IPS-15b (cell line): ENCODE data around the gene LRIG2.

Experiments
- H3K27me3 ChIP-seq: one replicate; pipeline ENCODE4 v1.6.1; 2013; ENCODE audit warnings: low read length; ENCODE audit not compliant: control insufficient read depth, insufficient read depth
- H3K36me3 ChIP-seq: one replicate; pipeline ENCODE4 v1.6.1; 2013; ENCODE audit warnings: low read length; ENCODE audit not compliant: control insufficient read depth, insufficient read depth
- H3K4me1 ChIP-seq: one replicate; pipeline ENCODE4 v1.6.1; 2013; ENCODE audit warnings: mild to moderate bottlenecking, low read length; ENCODE audit not compliant: control insufficient read depth, insufficient read depth
- H3K4me3 ChIP-seq: one replicate; pipeline ENCODE4 v1.5.1; 2013; ENCODE audit warnings: low read depth, low read length
- H3K9ac ChIP-seq: one replicate; pipeline ENCODE4 v1.6.1; 2013; ENCODE audit warnings: low read depth, mild to moderate bottlenecking, low read length
- H3K9me3 ChIP-seq: one replicate; pipeline ENCODE4 v1.6.1; 2013; ENCODE audit warnings: mild to moderate bottlenecking, low read length; ENCODE audit not compliant: control insufficient read depth, insufficient read depth

The LRIG2 gene

GRCh38 chr1:113106910-113107309 is 33.9 kb downstream of the LRIG2 start:
- Histone ChIP-seq H3K27me3 (no peaks in the 10 kb centered on the region), H3K36me3 (peaks cover 45% of the 10 kb centered on the region), H3K4me1 (no peaks in the 10 kb centered on the region), H3K9ac (no peak overlapping the region), H3K9me3 (no peaks in the 10 kb centered on the region), H3K4me3 (no peak overlapping the region)

- Histone ChIP-seq H3K27me3 (no peaks in the 10 kb centered on the region), H3K36me3 (peaks cover 41% of the 10 kb centered on the region), H3K9ac (no peak overlapping the region), H3K4me1 (no peaks in the 10 kb centered on the region), H3K9me3 (no peaks in the 10 kb centered on the region), H3K4me3 (no peak overlapping the region)
These were observed 37.0 kb downstream of the LRIG2 start for GRCh38 chr1:113109908-113110554.

GRCh38 chr1:113118266-113118665 is 45.3 kb downstream of the LRIG2 start:
- Histone ChIP-seq H3K9me3 (no peaks in the 10 kb centered on the region), H3K4me3 (no peak overlapping the region), H3K9ac (no peak overlapping the region), H3K36me3 (peaks cover 50% of the 10 kb centered on the region), H3K4me1 (no peaks in the 10 kb centered on the region), H3K27me3 (no peaks in the 10 kb centered on the region)

- Histone ChIP-seq H3K9ac (no peak overlapping the region), H3K9me3 (no peaks in the 10 kb centered on the region), H3K4me1 (no peaks in the 10 kb centered on the region), H3K36me3 (peaks cover 36% of the 10 kb centered on the region), H3K27me3 (no peaks in the 10 kb centered on the region), H3K4me3 (no peak overlapping the region)
These were observed 50.7 kb downstream of the LRIG2 start for GRCh38 chr1:113123737-113124136.

DNA sequence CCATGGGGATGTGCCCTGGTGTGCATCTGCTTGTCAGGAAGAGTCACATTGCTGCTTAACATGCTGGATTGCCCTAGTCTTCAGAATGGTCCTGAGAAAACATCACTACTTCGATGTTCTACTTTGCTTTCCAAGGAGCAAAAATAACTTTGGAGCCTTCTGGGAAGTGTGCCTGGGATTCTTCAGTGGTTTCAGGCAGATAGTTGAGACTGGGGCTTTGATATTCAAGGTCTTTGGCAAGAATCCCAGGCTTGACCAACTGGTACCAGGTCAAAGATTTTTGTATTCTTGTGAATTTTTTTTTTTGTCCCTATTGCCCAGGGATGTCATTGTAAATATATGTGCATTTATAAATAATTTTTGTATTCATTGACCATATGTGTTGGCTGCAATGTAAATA is 51.4 kb downstream of the LRIG2 start:
- no peaks in the 10 kb centered on the region for H3K9me3 ChIP-seq
- H3K36me3 ChIP-seq: peaks cover 30% of the 10 kb centered on the region
- no peak overlapping the region for H3K9ac ChIP-seq
- H3K4me1 ChIP-seq: peaks cover 1% of the 10 kb centered on the region
- H3K27me3 ChIP-seq: no peaks in the 10 kb centered on the region
- H3K4me3 ChIP-seq: no peak overlapping the region

GRCh38 chr1:113125517-113125916 is 52.5 kb downstream of the LRIG2 start:
- Histone ChIP-seq H3K27me3 (no peaks in the 10 kb centered on the region), H3K4me3 (no peak overlapping the region), H3K4me1 (peaks cover 6% of the 10 kb centered on the region), H3K36me3 (peaks cover 23% of the 10 kb centered on the region), H3K9ac (no peak overlapping the region), H3K9me3 (no peaks in the 10 kb centered on the region)

DNA sequence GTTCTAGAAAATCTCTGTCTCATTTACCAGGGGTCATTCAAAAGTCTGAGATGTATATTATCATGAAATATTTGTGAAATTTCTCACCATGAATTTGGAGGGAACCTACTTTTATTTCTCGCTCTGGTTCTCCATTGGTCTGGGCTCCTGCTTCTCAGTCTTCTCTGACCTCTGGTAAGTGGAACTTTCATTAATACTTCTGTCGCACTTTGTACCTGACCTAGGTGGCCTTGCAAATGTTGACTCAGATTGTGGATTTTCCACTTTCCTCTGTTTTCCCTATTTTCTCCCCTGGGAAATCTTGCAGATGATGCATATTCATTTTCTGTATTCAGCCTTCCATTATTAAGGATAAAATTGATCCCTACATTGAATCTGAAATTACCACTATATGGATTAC is 53.2 kb downstream of the LRIG2 start:
- H3K9me3 ChIP-seq: no peaks in the 10 kb centered on the region
- H3K27me3 ChIP-seq: no peaks in the 10 kb centered on the region
- H3K4me1 ChIP-seq: peaks cover 6% of the 10 kb centered on the region
- H3K36me3 ChIP-seq: peaks cover 17% of the 10 kb centered on the region
- no peak overlapping the region for H3K4me3 ChIP-seq
- no peak overlapping the region for H3K9ac ChIP-seq

- H3K4me1 ChIP-seq: peaks cover 6% of the 10 kb centered on the region
- no peaks in the 10 kb centered on the region for H3K27me3 ChIP-seq
- no peak overlapping the region for H3K4me3 ChIP-seq
- no peak overlapping the region for H3K9ac ChIP-seq
- H3K36me3 ChIP-seq: peaks cover 16% of the 10 kb centered on the region
- H3K9me3 ChIP-seq: no peaks in the 10 kb centered on the region
These were observed 55.1 kb downstream of the LRIG2 start for GRCh38 chr1:113128116-113128515.

GRCh38 chr1:113129529-113130185 is 56.7 kb downstream of the LRIG2 start:
- Histone ChIP-seq H3K4me1 (peaks cover 6% of the 10 kb centered on the region), H3K4me3 (no peak overlapping the region), H3K36me3 (peaks cover 5% of the 10 kb centered on the region), H3K27me3 (no peaks in the 10 kb centered on the region), H3K9me3 (no peaks in the 10 kb centered on the region), H3K9ac (no peak overlapping the region)

GRCh38 chr1:113133038-113133437 is 60.0 kb downstream of the LRIG2 start:
- Histone ChIP-seq H3K9me3 (no peaks in the 10 kb centered on the region), H3K4me3 (no peak overlapping the region), H3K36me3 (no peaks in the 10 kb centered on the region), H3K9ac (no peak overlapping the region), H3K4me1 (peaks cover 6% of the 10 kb centered on the region), H3K27me3 (no peaks in the 10 kb centered on the region)

DNA sequence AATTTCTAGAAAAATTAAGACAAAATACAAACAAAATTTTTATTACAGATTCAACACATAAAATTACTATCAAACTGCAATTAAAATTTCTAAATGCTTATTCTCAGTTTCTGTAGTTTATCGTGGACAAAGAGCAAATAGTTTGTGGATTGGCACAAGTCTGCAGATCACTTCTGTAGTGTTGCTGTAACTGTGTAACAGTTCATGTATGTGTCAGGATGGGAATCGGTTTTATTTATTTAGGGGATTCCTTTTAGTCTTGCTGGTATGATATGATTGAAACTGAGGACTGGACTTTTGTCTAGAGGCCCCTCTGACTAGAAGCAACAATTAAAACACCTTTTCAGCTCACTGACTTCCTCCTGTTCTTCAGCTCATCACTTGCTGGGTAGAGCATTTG is 60.8 kb downstream of the LRIG2 start:
- Histone ChIP-seq H3K27me3 (no peaks in the 10 kb centered on the region), H3K9ac (no peak overlapping the region), H3K4me1 (peaks cover 6% of the 10 kb centered on the region), H3K36me3 (no peaks in the 10 kb centered on the region), H3K9me3 (no peaks in the 10 kb centered on the region), H3K4me3 (no peak overlapping the region)

- H3K9ac ChIP-seq: no peak overlapping the region
These were observed 62.5 kb downstream of the LRIG2 start for GRCh38 chr1:113135460-113135859.

More at GRCh38 chr1:113135460-113135859, 62.5 kb downstream of the LRIG2 start:
- H3K27me3 ChIP-seq: no peaks in the 10 kb centered on the region
- no peaks in the 10 kb centered on the region for H3K36me3 ChIP-seq
- H3K9me3 ChIP-seq: no peaks in the 10 kb centered on the region
- H3K4me1 ChIP-seq: no peaks in the 10 kb centered on the region
- H3K4me3 ChIP-seq: no peak overlapping the region
